HG03103 (cell line): ENCODE data around the gene ALDH1A1.

Experiments
- ATAC-seq: cut with Tn5 transposase; IDR thresholded peaks from one replicate; pipeline ENCODE4 v1.9.1; 2021; ENCODE audit warnings: low read depth; ENCODE audit not compliant: unreplicated experiment

Gene ALDH1A1

DNA sequence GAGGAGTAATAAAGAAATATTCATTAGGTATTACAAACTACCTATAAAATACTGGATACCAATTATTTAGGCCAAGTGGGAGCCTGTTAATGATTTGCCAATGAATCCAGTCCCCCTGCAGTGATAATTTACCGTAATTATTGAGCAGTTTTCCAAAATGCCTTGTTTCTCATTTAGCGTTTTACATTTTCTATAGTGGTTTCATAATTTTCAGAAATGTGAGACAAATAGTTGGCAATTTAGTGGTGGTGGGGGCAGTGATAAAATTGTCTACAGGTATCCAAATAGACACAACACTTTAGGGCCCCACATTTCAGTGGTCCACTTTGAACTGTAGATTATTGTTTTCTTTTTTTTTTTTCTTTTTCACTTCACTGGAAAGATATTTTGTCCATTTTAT, 27.3 kb upstream of the ALDH1A1 start:
- no peak for ATAC-seq

DNA sequence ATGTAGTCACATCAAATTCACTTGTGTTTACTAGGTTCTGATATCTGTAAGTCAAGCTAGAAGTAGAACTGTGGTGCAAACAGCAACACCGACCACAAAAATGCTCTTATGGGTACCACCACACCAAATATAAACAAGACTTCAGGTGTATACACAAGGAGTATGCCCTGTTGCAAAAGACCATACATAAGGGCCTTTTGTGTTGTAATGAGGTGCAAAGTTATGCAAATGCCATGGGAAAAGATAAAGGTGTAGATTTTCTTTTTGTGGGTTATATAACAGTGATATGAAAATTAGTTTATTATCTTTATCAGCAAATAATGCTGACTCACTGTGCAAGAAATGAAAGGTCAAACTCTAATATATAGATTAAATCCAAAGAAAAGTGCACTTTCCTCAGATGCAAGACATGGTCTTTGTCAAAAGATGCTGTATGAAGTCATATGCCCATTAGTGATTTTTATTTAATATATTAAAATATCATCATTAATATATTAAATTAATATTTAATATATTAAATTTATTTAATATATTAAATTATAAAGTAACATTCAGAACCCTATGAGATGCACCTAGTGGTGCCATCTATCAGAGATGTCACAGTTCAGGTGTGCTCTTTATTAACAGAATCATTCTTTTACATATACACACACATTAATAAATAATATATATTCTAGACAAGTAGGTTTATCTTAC, 26.7 kb upstream of the ALDH1A1 start:
- ATAC-seq: no peak

DNA sequence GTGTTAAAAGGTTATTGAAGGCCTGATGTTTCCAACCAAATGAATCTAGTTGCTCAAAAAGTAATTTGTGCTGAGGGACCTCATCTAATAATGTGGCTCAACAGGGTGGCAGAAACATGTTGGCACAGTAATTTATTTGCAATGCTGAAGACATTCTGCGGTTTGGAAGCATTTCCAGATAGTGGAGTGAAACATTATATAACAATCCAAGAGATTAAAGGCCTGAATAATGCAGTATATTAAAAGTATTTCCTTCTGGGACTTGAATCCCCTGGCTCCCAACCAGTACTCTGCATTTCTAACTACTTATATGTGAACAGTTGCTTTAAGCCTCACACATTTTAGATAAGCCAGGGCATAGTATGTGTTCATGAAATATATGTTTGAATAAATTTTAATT, 25.9 kb upstream of the ALDH1A1 start:
- no peak for ATAC-seq

DNA sequence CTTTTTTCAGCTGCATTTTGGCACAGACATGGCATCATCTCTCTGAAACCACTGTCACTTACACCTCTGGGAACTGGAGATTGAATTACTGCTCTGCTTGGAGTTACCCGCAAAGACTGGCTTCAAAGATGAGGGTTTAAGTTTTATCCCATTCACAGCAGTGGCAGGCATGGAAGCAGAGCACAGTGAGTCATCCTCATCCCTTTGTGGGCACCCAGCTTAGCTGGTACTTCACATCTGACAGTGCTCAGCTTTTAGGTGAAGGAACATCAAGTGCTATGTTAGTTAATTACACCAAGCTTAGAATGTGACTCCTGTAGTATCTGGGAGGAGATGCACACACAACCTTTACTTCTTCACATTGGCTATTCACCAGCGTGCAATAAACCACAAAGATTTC, 24.8 kb upstream of the ALDH1A1 start:
- no peak for ATAC-seq

DNA sequence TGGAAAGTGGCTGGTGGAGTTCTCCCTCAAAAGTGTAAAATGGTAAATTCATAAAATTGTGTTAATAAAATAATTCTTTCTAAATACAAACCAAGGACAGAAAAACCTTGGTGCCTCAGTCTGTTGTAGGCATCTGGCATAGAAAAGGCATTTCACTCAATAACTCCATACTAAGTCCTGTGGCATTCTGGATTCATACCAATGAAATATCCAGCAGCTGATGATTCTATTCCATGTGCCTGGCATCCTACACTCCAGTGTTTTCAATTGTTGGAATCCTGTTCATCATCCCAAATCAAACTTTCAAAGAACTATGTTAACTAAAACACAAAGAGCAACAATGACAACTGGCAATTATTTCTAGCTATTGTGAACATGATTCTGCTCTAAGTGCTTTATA, 21.6 kb upstream of the ALDH1A1 start:
- ATAC-seq: no peak

DNA sequence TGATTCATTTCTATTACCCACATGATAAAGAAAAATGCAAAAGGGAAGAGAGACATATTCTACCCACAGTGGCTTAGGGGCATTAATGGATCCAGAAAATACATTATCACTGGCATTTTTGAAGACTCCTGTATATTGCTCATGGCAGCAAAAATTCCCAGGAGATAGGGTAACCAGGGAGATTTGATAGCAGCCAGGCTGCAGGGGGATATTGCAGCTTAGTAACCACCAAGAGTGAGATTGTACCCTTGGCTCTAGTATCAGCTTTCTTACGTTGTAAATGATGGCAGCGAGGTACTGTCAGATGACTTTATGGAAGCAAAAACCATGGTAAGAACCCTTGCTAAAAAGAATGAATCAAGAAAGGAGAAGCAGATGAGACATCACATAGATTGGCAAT, 19.8 kb upstream of the ALDH1A1 start:
- ATAC-seq: no peak

DNA sequence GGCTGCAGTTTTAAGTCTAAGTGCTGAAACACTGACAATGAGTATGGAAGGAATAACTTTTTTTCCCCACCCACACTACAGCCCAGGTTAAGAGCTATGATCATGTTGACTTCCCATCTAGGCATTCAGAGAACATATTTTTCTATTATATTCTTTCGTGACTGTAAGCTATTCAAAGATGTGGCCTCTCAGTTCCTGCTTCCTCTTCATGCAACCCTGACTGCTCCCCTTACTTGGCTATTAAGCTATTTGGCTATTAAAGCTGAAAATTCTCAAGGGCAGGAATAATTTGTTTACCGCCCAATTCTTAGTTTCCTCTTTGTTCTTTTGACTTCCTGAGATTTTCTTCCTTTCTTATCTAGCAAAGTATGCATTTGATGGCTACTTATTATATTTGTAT, 18.6 kb upstream of the ALDH1A1 start:
- peak; percentile 51 for ATAC-seq

DNA sequence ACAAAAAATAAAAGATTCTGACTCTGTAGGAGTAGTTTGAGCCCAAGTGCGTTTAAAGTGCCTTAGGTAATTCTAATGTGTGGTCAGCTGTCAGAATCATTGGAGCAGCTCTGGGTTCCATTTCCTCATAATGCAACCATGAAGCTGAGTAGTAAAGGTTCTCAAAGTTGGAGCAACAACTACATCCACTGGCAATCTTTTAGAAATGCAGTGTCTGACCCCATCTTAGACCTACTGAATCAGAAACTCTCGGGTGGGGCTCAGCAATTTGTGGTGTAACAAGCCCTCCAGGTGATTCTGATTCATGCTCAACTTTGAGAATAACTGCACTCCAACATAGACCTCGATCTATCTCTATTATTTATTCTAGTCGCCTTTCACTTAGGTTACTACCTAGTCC, 7.6 kb upstream of the ALDH1A1 start:
- ATAC-seq: no peak

DNA sequence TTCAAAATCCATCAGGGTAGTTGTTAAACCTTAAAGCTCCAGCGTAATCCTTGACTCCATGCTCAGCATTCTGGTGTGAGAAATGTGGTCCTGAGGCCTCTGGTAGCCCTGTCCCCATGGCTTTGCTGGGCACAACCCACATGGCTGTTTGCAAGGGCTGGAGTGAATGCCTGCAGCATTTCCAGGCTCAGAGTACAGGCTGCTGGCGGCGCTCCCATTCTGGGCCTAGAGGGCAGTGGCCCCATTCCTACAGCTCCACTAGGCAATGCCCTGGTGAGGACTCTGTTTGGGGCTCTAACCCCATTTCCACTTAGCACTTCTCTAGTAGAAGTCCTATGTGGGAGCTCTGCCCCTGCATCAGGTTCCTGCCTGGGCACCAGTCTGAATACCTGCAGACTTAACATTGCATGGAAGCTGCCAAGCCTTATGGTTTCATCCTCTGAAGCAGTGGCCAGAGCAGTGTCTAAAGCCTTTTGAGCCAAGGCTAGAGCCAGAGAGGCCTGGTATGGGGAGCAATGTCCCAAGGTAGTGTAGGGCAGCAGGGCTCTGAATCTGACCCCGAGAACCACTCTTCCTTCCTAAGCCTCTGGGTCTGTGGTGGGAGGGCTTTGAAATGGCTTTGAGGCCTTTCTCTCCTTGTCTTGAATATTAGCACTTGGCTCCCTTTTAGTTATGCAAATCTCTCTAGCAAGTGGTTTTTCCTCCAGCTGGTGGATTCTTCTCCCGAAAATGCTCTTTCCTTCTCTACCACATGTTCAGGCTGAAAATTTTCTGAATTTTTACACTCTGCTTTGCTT, 5.8 kb upstream of the ALDH1A1 start:
- ATAC-seq: no peak

DNA sequence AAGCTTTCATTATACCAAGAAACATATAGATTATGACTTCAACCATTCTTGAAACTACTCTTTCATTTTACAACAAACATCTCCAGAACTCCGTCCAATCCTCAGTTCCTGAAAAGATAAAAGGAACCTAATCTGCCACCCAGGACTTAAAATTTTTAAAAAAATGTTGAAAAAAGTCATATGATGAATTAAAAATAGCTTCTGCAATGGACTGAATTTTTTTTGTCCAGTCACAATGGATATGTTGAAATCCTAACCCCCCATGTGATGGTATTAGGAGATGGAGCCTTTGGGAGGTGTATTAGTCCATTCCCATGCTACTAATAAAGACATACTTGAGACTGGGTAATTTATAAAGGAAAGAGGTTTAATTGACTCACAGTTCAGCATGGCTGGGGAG, 2.7 kb upstream of the ALDH1A1 start:
- ATAC-seq: no peak

DNA sequence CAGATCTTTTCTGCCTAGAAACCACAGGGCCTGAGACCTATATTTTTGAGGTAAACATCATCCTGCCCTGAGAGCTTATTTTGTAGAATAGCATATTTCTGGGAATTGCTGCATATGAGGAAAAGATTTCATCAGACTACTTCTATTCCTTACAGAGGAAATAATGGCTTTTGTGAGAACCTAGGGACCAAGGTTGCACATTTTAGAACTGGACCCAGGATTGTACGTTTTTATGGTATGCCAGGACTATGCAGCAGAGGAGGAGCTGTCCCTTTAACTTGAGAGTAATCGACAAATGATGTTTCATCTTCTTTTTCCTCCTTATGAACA, 2.2 kb upstream of the ALDH1A1 start:
- no peak for ATAC-seq

DNA sequence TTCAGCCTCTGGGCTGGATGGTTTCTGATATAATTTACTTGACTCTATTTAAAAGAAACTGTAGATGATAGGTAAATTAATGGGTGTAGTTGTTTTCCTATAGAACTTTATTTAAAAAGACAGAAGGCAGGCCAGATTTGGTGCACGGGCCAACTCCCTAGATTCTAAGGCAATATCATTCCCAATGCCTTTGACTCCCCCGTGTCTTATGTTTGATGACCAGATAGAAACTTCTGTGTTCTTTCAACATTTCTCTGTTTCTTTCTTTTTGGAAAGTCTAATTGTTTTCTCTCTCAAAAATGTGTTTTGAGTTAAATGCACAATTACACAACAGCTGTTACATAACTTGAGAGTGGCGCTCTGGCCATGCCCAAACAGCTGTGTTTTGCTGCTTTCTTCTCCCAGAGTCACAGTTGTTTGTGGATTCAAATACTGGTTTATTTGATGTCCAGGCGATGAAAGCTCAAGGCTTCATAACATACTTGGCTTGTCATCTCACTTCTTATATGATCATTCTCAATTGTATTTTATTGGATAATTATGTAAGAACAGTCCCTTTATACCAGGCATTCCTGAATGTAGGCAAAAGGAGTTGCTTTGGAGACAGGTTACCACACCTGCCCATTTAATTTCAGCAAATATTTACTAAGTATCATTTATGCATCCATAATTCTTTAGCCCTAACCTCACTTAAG, 1.7 kb upstream of the ALDH1A1 start:
- ATAC-seq: no peak

DNA sequence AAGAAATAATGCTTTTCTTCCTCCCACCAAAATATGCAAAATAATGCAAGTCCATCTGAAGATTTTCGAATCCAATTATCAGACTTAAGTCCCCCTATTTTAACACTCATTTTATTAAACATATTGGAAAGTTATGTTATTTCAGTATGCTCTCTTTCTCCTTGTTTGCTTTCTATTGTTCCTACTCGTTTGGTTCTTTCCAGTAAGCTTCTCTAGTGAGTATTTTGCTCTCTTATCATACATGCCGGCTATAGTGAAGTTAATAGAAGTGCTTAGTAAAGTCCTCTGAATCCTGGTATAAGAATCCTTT, 517 bp downstream of the ALDH1A1 start:
- ATAC-seq: no peak

DNA sequence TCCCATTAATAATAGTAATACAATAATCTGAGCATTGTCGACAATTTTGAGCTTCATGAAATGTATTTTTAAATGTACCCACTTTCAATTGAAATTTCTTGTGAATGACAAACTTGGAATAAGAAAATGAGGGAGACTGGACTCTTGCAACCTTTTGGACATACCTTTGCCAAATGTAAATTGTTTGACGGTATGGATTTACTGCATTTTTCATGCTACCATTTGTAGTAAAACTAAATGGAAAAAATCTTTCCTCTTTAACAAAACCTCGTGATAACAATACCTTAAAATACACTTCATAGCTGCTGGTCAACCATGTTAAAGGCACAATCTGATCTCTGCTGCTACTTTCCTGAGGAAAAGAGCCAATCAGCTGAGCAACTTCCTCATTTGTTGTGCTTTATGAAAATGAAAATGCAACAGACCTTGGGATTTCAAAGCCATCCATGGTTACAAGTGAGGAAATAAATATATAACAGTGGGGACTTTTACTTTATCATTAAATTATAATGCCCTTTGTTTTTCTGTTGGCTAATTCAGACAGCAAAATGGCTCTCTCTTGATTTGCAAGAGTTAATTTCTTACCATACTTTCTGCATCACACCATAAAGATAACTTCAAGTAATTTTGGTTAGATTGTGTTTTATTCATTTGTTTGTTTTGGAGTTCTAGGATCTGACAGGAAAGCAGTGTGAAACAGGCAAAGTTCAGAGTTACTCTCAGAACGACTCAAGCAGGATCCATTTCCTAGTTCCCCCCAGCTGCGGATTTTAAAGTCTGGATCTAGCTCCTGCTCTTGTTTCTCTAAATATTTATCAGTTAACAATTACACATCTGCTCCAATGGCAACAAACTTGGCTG, 1.1 kb downstream of the ALDH1A1 start:
- ATAC-seq: no peak

DNA sequence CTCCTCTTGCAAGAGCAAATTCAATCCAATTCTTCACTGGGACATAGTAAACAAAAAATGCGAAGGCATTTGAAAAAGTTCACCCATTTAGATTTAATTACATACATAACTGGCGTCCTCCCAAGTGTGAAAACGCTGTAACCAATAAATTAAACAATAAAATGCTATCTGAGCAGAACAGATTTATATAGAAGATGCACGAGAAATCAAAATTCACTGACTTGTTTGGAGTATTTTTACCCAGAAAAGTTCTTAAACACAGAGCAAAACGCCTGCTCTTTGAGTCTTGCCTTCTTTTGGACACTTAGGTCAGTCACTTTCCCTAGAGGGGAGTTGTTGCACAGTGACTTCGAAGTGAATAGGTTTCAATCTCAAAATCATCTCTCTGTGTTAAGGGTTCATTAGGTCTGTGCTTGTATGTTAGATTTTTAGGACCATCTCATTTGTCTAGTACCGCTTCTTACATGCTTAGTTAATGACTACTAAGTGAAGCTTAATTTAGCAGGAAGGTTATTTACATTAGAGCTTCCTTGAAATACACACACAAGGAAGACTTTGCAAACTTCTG, 1.9 kb downstream of the ALDH1A1 start:
- no peak for ATAC-seq

DNA sequence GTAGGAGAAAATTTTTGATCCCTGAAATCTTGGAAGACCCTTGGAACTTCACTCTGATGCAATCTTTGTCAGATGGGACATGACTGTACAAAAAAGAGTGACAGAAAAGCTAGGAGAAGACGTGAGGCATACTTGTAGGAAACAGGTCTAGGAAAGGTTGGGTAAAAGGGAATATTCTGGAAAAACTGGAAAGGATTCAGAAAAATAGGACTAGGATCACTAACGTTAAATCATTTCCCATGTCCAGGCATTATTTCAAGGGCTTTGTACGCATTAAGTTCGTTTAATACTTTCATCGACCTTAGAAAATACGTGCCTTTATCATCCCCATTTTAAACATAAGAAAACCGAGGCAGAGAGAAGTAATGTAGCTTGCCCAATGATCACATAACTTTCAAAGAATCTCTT, 2.9 kb downstream of the ALDH1A1 start:
- no peak for ATAC-seq

DNA sequence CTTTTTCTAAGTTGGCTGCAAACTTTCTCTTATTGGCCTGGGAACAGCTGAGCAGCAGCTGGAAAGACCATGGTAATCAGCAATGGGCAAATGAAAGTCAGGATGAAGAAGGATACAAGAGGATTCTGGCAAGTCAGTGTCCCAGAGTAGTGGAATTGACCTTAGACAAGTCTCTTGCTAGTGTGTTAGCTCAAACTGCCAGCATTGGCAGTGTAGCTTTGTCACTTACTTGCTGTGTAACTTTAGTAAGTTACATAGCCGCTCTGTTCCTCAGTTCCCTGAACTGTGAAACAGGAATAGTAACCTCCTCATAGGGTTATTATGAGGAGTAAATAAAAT, 3.6 kb downstream of the ALDH1A1 start:
- no peak for ATAC-seq

DNA sequence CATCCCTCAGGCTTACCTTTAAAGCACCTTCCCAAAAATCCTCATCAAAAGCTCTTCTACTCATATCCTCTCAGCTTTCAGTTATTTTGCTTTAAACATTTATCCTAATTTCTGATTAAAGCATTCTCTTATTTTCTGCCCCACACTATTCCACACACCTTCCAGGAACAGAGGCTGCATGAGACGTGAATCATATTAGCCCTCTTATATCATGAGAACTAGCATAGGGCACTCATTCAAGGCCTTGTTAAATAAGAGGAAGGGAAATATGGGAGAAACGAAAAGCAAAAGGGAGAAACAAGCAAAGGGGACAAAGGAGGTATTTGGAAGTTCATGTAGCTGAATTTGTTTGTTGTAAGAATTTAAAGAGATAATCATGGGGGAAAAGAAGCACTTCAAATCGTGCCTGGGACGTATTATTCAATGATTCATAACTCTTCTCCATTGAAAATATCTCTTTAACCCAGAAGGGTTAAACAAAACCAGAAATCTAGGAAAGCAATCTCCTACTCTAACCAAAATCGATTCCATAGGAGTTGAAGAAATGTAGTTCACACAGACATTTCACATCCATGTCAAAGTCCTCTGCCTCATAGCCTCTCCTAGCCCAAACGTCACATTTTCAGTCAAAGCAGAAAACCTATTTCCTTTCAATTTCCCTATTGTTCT, 4.1 kb downstream of the ALDH1A1 start:
- no peak for ATAC-seq

DNA sequence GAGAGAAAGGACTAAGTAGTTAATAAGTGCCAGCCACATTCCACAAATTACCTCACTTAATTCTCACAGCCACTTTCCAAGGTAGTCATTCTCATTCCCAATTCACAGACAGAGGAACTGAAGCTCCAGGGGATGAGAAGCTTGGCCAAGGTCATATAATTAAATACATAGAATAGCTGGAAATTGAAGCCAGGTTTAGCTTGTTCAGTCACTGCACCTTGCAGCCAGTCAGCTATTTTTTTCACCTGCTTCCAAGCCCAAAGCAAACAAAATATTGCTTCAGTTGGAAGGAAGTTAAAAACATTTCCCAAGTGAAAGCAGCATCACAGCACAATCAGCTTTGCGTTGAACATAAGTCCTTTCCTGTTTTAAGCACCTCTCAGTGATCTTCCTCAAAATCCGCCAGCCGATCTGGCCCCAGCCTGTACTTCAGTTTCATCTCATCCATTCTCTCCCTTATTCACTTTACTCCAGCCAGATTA, 4.8 kb downstream of the ALDH1A1 start:
- ATAC-seq: no peak

DNA sequence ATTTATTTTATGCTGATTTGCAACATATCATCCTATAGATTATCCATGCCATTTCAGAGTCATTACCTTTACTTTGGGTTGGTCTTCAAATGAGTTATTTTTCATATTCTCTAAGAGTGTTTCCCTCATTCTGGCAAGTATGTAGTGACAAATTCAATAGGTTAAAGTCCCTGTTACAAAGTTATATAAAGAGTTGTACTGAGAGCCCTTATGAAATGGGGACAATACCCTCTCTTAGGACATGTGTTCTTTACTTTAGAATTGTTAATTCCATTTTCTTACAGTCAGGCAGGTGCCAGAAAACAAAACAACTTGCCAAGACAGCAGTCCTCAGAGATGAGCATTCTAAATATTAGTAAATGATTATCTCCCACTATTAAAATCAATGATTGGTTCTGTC, 6.0 kb downstream of the ALDH1A1 start:
- ATAC-seq: no peak
